Neural progenitor cell (in vitro differentiated cells): Measurements from ENCODE around the gene FRMD5.

Experiments
- CTCF ChIP-seq: fragments of 200-600 bp; sonication (generic); IDR thresholded peaks from 2 replicates; pipeline ENCODE4 v1.5.1; 2017; ENCODE audit warnings: antibody characterized with exemption, mild to moderate bottlenecking
- EZH2 ChIP-seq: fragments of 200-600 bp; sonication (generic); IDR thresholded peaks from 2 replicates; pipeline ENCODE4 v1.6.1; 2017; ENCODE audit warnings: antibody characterized with exemption, mild to moderate bottlenecking, moderate library complexity

GRCh38 chr15:43912208-43912607 is 282.9 kb downstream of the FRMD5 start:
- TF ChIP-seq CTCF (no peak), EZH2 (no peak)
